PFSK-1 (cell line): ENCODE results near the gene KDM4C.

Experiments
- POLR2AphosphoS5 ChIP-seq: IDR thresholded peaks from 2 replicates; pipeline ENCODE4 v1.6.1; 2012; ENCODE audit warnings: low read depth, mild to moderate bottlenecking, control low read depth, low read length, moderate library complexity
- TF ChIP-seq, protein P1 (sequence below), 2 experiments: IDR thresholded peaks; 2 replicates each; pipeline versions ENCODE4 v1.6.1 to v1.8.0; 2011 to 2012; ENCODE audit warnings: low read depth in 2 of 2, low read length in 2 of 2, control low read depth in 1 of 2, inconsistent platforms in 1 of 2, mild to moderate bottlenecking in 1 of 2, moderate library complexity in 1 of 2; ENCODE audit not compliant: insufficient read depth in 1 of 2

DNA sequence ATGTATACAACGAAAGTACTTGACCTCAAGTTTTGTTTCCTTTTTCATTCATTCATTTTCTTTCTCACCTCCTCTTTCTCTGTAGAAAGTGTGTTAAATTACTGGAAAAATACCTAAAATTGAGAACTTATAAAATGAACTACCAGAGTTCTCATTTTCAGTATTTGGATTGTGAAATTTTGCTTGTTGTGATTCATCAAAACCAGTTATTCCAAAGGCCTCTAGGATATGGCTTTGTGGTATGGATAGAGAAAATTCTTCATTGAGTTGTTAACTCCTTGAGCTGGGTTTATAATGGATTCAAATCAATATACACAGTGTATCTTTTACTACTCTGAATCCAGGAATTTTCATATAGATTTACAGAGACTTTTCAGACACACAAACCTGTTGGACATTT is 287.6 kb downstream of the KDM4C start:
- TF ChIP-seq, protein P1, sequence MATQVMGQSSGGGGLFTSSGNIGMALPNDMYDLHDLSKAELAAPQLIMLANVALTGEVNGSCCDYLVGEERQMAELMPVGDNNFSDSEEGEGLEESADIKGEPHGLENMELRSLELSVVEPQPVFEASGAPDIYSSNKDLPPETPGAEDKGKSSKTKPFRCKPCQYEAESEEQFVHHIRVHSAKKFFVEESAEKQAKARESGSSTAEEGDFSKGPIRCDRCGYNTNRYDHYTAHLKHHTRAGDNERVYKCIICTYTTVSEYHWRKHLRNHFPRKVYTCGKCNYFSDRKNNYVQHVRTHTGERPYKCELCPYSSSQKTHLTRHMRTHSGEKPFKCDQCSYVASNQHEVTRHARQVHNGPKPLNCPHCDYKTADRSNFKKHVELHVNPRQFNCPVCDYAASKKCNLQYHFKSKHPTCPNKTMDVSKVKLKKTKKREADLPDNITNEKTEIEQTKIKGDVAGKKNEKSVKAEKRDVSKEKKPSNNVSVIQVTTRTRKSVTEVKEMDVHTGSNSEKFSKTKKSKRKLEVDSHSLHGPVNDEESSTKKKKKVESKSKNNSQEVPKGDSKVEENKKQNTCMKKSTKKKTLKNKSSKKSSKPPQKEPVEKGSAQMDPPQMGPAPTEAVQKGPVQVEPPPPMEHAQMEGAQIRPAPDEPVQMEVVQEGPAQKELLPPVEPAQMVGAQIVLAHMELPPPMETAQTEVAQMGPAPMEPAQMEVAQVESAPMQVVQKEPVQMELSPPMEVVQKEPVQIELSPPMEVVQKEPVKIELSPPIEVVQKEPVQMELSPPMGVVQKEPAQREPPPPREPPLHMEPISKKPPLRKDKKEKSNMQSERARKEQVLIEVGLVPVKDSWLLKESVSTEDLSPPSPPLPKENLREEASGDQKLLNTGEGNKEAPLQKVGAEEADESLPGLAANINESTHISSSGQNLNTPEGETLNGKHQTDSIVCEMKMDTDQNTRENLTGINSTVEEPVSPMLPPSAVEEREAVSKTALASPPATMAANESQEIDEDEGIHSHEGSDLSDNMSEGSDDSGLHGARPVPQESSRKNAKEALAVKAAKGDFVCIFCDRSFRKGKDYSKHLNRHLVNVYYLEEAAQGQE (IDR thresholded peaks at IDR 0.05; ENCODE audit: insufficient read depth in 1 of 2, low read depth in 2 of 2, low read length in 2 of 2): no peak
- TF ChIP-seq POLR2AphosphoS5: no peak
